Dermis blood vessel endothelial cell (primary cell): Measurements from ENCODE around the gene TACC2. TPM values are rescaled to one million over a fixed set of nuclear protein-coding genes. Genes with fewer than 3 reads are reported as not detected.

Experiments used
- DNase-seq: peaks from one replicate; pipeline ENCODE4 v3.0.0; 2010
- total RNA-seq: library from RNA; depleted of rRNA; stranded (reverse); fragments of >200 nt; gene quantifications from 2 replicates; pipeline ENCODE4 v1.2.3, GENCODE V29; 2014

The TACC2 gene
- total RNA-seq, 1 donor from 2014 or later = 3.6 TPM

DNA sequence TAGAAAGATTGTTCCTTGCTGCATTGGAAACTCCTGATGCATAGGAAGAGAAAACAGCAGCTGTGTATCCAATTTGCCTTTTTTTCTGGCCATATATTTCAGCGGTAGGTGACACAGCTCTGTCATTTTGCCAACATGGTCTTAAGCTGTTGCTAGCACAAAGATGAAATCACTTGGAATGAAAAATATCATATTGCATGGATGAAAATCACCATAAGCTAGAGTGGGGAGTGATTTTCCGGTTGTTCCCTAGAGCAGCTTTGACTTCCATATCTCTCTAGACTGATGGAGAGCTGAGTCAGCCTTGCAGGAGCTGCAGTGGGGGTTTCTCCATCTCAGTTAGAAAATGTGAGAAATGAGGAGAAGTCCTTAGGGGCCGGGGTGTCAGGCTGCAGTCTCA, 243.8 kb downstream of the TACC2 start:
- DNase-seq = no peak

DNA sequence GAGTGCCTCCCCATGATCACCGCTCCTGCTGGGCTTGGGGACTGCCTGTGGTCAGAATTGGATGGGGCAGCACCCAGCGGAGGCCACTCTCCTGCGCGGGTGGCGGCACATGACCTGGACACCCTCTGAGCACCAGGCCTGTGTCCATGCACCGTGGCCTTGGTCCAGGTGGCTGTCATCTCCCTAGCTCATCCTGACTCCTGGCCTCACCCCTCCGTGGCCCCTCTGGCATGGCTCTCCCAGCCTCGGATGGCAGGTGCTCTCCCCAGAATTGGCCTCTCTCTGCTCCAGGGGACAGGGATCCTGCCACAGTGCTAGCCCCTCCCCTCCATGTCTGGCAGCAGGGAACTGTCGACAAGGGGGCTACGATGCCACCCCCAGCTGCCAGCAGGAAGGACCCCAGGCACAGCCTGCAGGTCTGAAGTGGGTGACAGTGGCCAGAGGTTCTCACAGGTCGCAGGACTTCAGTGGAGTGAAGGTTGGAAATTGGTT, 244.9 kb downstream of the TACC2 start:
- no peak for DNase-seq

DNA sequence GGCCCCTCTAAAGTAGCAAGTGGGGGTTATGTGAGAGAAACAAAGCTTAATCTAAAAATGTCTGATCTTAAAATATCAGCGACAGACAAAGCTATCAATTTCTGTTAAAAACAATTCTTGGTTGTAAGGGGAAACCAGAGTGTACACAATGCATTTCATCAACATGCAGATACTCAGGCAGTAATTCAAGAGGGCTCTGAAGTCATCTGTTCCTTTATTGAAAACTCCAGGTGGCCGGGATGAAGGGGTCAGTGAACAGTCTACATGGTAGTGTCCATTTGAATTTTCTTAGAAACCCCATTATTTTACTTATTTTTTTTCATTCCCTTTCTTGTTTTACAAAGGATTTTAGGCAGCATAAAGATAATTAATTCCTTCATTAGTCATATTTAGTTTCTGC, 245.5 kb downstream of the TACC2 start:
- peak; percentile 15 for DNase-seq

DNA sequence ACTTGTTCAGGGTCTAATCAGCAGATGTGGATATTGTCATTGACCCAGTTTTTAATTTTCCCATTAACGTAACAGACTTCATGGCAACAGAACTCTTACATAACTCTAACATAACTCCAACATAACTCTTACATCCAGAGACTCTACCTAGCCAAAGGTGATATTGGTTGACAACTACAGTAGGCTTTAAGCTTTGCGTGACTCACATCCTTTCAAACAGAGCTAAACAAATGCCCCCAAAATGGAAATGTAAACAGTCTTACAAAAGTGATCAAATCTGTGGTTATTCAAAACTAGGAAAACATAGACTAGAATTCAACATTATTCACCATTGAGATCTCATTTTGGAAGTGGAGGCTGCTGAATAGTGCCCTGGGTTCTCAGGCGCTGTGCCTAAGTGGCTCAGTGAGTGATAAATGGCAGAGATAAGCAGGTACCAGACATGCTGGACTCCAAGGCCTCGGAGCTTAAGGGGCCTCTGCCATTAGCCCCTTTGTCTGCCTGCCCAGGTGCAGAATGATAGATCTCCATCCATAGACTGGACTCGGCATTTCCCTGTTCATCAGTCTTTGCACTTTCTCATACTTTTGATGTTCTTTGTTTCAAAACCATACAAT, 247.8 kb downstream of the TACC2 start:
- DNase-seq = no peak

DNA sequence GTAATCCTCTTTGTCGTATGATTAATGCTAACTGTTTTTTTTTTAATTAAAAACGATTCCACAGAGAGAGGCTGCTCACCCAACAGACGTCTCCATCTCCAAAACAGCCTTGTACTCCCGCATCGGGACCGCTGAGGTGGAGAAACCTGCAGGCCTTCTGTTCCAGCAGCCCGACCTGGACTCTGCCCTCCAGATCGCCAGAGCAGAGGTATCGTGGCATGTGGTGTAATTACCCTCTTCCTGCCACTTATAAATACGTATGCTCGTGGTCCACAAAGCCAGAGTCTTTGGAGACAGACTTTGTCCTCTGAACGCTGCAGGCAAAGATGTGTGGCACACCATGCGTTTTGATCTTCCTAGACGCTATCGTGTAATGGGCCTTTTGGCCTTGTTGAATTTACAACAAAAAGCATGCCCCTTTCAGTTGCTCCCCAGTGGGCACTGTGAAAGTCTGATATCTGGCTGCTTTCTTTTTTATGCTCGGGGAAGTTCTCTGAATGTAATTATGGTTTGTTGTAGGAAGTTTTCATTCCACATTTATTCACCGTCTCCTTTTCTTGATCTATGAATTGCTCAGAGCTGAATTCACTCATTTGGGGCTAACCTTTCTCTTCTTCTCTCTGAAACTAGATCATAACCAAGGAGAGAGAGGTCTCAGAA, 248.5 kb downstream of the TACC2 start:
- no peak for DNase-seq

DNA sequence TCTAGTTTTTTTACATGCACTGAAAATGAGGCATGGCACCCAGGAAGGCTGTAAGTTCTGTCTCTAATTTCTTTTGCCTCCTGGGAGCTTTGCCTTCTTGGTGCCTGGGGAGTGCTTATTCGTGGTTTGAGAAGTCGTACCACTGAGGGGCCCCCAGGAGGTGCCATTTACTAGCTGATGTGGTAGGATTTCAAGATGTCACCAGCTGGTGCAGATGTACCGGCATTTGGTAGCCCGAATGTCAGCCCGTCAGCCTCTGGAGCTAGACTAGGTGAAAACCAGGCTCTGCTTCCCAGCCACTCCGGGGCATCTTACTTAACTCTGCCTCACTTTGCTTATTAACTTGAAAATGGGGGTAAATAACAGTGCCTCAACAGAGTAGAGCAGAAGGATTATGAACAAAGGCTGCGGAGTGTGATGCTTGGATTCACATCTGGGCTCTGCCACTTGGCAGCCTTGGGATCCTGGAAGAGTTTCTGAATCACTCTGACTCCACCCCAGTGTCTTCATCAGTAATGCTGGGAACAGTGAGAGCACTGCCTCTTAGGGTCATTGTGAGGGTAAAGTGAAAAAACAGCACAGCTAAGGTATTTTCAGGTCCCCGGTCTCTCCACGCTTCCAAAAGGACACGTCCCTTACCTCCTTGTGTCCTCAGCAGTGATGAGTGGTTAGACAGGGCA, 250.8 kb downstream of the TACC2 start:
- DNase-seq = no peak

DNA sequence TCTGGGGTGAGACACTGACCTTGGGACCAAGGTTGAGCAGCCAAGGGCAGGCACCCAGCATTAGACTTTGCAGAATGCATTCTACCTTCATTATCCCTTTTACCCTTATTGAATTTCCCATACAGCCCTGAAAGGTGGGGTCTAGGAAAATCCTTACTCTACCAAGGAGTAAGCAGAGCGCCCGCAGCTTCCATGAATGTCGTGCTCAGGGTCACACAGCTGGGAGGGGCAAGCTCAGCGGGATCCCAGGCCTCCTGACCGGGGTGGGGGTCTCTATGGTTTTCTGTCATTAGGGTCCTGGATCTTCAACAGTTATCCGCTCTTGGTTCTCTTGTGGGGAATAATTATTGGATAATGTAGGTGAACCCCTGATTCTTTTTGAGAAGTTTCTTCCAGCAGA, 251.4 kb downstream of the TACC2 start:
- no peak for DNase-seq

DNA sequence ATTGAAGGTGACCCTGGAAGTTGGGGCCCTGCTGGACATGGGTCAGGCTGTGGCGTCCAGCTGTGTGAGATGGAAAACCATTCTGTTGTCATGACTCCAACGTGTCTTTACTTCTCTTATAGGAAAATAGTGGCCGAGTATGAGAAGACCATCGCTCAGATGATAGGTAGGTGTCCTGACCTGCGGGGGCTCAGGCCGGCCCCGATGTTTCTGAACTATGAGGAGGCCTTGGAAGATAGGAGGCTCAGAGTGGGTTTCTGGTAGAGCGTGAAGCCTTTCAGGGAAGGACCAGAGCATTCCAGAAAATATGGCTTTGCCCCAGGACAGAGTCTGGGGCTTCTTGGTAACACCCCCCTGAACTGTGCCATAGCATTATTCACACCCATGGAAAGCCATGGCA, 252.9 kb downstream of the TACC2 start:
- no peak for DNase-seq

DNA sequence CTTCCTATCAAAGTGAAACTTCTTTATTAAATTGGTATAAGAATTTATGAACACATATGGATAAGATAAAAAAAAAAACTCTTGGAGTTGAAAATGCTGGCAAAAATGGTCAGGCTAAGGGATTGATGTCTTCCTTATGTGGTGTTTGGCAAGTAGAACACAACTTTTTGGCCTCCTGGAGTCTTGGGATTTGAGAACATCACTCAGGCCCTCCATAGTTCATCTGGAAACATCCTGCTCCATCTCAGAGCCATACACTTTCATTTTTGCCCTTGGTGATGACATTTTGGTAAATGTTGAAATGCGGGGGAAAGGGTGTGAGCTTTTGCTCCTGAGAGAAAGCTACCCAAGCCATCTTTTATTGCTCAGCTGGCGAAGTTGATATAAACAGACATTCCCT, 254.6 kb downstream of the TACC2 start:
- DNase-seq = no peak

DNA sequence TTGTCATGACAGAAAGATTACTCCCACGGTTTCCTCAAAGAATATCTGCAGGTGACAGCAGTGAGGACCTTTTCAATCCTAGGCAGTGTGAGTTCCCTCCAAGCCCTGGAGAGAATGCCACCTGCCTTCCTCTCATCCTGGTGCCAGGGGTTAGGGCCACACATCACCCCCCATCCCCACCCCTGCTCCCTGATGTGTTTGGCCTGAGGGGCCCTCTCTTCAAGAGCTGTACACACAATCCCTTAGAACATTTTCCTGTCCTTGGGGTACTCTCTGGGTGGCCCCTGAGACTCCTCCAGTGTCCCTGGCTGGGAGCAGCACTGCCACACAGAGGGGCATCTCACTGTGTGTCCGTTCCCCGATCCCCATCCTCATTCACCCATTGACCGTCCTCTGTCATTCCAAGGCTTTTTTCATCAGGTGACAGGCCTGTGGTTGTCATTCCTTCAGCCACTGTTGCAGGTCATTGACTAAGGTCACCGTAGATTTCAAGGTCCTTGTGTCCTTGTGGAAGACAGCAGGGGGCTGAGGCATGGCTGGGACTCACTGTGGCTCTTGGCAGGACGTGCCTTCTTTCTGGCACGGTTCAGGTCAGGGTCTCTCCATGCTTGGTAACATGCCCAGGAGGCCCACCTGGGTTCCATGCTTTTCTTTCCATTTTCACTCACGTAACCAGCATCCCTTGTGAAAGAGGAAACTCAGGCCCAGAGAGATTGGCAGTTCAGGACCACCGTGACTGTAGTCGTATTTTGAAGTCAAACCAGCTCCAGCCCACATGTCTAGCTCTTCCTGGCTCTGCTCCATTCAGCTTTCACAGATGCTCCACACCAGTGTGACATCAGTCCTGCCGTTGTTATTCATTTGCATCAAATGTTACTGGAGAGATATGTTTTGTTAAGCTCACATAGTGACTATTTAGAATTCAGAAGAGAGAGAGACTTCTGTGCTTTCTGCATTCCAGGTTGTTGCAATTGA, 255.3 kb downstream of the TACC2 start:
- no peak for DNase-seq

DNA sequence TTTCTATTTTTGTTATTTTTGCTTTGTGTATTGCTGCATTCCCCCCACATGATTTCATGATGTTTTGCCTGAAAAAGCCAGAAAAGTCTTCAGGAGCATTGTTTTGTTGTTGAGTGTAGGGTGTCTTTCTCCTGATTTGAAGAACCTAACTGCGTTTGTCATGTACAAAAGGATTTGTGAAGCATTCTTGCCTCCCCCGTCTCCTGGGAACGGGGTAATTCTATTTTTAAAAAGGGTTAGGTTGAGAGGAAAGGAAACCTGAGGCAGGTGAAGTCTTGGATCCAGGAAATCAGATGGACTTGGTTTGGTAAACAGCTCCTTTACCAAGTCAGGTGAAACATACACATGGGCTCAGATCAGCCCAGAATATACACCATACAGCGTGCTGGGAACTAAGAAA, 256.2 kb downstream of the TACC2 start:
- no peak for DNase-seq

DNA sequence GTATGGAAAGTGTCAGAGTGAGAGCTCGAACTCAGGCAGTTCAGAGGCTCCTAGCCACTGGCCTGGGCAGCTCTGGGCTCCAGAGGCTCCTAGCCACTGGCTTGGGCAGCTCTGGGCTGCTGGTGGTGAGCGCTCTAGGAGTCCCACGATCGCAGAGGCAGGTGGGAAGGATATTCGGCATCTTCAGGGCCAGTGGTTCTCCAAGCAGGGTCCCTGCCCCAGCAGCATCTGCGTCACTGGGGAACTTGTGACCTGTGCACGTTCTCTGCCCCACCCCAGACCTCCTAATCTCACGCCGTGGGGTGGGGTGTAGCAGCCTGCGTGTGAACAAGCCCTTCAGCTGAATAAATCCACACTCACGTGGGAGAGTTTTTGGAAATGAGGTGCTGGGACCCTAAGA, 256.9 kb downstream of the TACC2 start:
- DNase-seq = no peak

DNA sequence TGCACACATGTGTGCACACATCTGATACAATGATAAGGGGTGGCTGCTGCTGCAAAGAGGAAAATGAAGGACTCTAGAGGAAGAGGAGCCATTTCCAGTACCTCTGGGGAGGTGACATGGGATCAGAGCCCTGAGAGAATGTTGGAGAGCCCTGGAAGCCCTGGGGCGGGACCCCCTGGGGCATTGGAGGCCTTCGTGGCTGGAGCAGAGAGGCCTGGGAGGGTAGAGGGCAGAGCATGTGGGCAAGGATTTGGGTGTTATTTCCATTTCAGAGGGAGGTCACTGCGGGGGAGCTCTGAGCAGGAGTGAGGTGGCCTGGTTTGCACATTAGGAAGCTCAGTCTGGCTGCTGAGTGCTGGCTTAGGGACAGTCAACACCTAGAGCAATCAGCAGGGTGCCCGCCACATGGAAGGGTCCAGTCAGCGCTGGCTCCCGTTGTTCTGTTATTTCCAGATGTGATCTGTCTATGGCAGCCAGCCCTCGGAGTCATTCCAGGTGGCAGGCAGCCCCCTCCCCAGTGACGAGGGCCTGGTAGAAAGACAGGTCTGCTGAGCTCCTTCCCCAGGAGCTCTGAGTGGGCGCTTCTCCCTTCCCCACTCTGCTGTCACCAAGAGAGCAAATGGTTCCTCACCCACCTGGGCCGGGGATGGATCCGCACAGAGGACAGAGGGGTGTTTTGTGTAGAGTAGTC, 258.0 kb downstream of the TACC2 start:
- no peak for DNase-seq

DNA sequence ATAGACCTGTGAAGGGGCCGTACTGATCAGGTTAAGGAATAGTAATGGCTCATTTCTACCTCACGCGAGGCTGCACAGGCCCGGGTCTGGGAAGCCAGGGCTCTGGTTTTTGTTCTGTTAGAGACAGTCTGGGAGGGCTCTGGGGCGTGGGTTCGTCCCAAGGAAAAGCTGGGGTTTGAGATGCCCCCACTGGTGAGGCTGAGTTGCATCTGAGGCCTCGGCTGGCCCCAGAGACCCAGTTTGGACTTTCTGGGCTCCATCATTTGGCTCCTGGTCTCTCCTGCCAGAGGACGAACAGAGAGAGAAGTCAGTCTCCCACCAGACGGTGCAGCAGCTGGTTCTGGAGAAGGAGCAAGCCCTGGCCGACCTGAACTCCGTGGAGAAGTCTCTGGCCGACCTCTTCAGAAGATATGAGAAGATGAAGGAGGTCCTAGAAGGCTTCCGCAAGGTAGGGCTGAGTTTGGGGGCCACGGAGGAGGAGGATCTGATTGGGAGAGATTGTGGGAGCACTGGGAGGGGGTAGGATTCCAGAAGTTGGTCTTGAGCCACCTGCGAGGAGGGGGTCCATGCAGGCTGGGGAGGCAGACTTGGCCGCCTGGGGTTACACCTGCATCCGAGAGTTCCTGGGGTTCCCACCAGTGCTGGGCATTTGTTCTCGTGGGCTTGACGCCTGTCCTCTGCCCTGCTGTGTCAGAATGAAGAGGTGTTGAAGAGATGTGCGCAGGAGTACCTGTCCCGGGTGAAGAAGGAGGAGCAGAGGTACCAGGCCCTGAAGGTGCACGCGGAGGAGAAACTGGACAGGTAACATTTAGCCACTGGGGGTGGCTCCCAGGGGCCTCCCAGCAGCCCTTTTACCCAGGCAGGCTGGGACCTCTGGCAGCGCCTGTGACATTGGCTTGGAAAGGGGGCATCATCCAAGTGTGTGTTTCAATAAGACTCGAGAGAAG, 259.7 kb downstream of the TACC2 start:
- DNase-seq = no peak

DNA sequence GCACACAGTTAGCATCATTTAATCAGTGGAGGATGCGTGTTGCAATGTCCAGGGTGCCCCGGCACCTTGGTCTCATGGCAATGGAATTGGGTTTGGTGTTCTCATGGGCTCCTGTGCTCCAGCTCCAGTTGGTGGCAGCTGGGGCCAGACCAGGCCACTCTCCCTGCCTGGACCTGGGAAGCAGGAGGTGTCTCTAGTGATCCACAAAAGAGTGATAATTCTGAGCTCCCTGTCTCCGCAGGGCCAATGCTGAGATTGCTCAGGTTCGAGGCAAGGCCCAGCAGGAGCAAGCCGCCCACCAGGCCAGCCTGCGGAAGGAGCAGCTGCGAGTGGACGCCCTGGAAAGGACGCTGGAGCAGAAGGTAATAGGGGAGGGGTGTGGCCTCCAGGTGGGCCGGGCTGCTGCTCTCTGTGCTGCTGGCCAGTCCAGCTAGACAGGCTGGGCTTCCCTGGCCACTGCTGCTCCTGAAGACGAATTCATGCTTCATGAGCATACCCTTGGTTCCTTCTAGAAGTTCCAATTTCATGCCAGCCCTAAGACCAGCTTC, 260.4 kb downstream of the TACC2 start:
- no peak for DNase-seq

DNA sequence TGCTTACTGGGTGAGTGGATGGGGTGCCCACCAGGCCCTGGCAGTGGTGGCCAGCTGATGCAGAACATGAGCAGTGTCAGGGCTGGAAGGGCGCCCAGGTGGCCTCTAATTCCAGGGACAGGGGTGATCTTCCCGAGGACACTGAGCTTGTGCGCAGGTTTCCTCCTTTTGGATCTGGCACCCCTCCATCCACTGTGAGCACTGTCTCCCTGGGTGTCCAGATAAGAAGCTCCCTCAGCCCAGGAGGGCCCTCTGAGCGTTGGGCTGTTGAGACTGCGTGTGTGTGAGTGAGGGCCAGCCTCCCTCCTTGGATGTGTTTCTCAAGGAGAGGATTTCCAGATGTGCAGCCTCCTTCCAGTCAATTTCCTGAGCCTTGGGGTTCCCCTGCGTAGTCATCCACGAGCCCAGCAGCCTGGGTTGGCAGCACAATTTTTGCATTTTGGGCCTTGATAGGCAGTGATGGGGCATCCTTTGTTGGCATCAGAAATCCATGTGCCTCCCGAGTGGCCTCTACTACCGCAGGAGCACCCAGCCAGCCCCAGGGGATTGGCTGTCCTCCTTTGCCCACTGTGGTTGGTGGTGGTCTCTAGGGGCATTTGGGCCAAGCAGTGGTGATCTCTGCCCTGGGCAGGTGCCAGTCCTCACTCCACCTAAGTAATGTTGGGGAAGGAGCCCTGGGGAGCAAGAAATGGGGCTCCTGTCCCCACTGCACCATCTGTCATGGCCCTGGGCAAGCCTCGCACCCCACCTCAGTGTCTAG, 261.2 kb downstream of the TACC2 start:
- DNase-seq = no peak

DNA sequence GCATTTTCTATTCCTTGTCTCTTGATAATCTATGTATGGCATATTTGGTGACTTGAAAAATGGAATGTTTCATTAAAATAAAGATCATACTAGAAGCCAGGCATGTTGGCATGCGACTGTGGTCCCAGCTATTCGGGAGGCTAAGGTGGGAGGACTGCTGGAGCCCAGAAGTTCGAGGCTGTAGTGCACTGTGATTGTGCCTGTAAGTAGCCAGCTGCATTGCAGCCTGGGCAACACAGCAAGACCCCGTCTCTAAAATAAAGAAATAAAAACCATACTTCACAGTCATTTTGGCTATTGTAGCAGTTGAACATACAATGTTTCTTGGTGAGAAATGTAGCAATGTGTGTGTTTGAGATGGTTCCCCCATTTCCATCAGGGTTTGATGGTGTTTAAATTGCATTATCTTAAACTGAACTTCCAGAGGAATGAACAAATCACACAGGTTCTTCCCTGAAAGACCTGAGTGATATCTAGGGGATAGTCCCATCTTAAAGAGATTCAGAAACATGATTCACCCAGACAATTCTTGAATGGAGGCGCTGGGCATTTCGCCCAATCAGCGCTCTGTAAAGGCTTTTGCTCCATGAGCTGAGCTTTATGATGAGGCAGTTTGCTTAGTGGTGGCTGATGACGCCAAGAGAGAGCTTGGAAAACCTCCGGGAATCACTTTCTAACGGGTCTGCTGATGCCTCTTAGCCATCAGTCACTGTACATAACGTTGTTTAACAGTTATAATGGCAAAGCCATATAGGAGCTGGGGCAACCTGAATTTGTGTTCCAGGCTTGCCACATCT, 262.7 kb downstream of the TACC2 start:
- DNase-seq = no peak

DNA sequence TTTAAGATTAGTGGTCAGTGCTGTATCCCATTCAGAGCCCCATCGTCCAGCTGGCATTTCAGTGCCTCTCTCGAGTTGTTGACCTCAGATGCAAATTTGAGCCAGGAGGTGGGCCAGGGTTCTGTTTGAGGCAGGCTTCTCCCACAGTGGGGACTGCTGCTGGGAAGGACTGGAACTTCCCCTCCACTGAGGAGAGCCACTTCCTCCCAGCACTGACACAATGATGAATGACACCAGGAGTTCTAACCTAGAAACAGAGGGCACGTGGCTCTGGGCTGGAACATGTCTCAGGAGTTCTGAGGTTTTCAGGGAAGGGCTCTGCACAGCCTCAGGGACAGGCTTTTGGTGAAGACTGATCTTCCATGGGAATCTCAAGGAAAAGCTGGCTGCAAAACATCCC, 263.8 kb downstream of the TACC2 start:
- peak; percentile 8 for DNase-seq

DNA sequence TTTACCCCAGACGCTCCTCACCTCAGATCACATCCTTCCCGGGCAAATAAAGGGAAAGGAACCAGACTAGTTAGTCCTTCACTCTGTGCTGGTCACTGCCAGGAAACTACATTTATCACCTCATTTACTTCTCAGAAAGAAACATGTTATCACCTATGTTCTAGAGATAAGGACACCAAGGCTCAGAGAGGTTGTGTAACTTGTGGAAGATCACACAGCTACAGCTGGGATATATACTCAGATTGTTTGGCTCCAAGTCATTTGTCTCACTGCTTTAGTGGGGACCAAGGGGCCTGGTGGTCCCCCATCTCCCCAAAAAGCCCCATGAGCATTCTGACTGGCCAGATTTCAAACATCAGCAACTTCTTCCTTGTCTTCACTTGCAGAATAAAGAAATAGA, 264.6 kb downstream of the TACC2 start:
- no peak for DNase-seq
